ENCODE results near the gene SLC6A12.

DNA sequence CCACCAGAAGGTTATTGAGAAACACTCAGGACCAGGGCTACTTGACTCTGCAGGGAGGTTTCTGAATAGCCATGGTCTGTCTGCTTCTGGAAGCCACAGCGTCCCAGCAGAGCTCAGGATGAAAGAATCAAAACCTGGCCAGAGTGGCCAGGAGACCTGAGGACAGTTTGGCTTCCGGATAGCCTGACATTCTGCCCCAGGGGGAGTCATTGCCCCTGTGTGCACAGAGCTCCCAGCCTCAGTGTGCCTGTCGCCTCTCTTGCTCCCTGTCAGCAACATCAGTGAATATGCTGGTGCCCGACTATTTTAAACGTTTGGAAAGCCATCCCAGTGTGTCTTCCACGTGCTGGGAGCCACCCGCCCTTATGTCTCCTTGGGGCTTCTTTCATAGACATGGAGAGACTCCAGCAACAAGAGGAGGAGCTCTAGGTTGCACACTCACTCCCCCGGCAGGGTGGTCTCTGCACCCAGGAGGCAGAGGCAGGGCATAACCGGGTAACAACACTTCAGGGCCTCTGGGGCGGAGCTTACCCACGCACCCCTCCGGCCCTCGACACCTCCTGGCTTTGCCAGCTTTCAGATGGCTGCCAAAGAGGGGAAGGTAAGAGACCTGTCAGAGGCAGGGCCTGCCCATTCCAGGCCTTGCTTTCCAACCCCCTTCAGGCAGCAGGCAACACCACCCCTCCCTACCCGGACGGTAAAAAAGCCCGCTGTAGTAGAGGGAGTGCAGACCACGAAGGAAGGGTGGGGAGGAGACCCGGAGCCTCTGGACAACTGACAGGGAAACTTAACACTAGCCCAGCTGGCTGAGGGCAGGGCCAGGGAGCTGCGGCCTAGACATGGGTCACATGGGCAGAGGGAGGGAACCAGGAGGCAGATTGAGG lies 19.0 kb upstream of the SLC6A12 start:
- no peak for TF ChIP-seq CTCF (conservative IDR thresholded peaks at IDR 0.05; ENCODE audit: low read depth, low read length)
- TF ChIP-seq EZH2 (IDR thresholded peaks at IDR 0.05; ENCODE audit: low read length, unreplicated experiment): no peak
- TF ChIP-seq EZH2phosphoT487 (IDR thresholded peaks at IDR 0.05; ENCODE audit: borderline replicate concordance, low read length): no peak
